IMR-90 (cell line): Measurements from ENCODE around the gene PAK4.

Experiments used
- BHLHE40 ChIP-seq: fragments of 150-350 bp; IDR thresholded peaks from 2 replicates; pipeline ENCODE4 v1.6.1; 2016; ENCODE audit warnings: mild to moderate bottlenecking, low read depth, low read length
- FOS ChIP-seq: fragments of 150-350 bp; IDR thresholded peaks from 2 replicates; pipeline ENCODE4 v1.6.1; 2016; ENCODE audit warnings: low read depth, low read length
- MAFK ChIP-seq: IDR thresholded peaks from 2 replicates; pipeline ENCODE4 v1.6.1; 2012; ENCODE audit warnings: low read depth, low read length, improper control_type of control experiment
- POLR2A ChIP-seq: IDR thresholded peaks from 2 replicates; pipeline ENCODE4 v1.6.1; 2012; ENCODE audit warnings: mild to moderate bottlenecking, low read depth, low read length
- SMC3 ChIP-seq: fragments of 150-350 bp; IDR thresholded peaks from 2 replicates; pipeline ENCODE4 v1.6.1; 2016; ENCODE audit warnings: low read depth, mild to moderate bottlenecking, antibody characterized with exemption, low read length, moderate library complexity
- TF ChIP-seq, protein P1 (sequence below): conservative IDR thresholded peaks from 2 replicates; pipeline ENCODE4 v1.5.1; 2012; ENCODE audit warnings: mild to moderate bottlenecking, low read depth, low read length, improper control_type of control experiment
- TF ChIP-seq, protein P2 (sequence below): fragments of 150-350 bp; IDR thresholded peaks from 2 replicates; pipeline ENCODE4 v1.6.1; 2017; ENCODE audit warnings: mild to moderate bottlenecking, antibody characterized with exemption, low read length, low read depth
- TF ChIP-seq, protein P3 (sequence below): fragments of 150-350 bp; IDR thresholded peaks from 2 replicates; pipeline ENCODE4 v1.6.1; 2016; ENCODE audit warnings: low read depth, mild to moderate bottlenecking, low read length, moderate library complexity, borderline replicate concordance

DNA sequence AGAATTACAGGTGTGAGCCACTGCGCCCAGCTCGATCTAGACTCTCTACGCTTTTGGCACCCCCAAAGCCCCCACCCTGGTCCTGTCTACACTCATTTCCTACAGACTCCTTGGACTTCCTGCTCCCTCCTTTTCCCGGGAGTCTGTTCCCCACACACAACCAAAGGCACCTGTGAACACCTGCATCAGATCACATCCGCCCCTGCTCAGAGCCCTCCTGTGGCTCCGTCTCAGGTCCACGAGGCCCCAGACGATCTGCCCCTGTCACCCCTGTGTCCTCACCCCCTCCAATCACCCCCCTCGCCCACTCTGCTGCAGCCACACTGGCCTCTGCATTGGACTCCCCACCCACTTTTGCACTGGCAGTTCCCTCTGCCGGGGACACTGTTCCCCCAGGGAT is 12.4 kb upstream of the PAK4 start:
- TF ChIP-seq, protein P1, sequence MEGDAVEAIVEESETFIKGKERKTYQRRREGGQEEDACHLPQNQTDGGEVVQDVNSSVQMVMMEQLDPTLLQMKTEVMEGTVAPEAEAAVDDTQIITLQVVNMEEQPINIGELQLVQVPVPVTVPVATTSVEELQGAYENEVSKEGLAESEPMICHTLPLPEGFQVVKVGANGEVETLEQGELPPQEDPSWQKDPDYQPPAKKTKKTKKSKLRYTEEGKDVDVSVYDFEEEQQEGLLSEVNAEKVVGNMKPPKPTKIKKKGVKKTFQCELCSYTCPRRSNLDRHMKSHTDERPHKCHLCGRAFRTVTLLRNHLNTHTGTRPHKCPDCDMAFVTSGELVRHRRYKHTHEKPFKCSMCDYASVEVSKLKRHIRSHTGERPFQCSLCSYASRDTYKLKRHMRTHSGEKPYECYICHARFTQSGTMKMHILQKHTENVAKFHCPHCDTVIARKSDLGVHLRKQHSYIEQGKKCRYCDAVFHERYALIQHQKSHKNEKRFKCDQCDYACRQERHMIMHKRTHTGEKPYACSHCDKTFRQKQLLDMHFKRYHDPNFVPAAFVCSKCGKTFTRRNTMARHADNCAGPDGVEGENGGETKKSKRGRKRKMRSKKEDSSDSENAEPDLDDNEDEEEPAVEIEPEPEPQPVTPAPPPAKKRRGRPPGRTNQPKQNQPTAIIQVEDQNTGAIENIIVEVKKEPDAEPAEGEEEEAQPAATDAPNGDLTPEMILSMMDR = no peak
- no peak for TF ChIP-seq SMC3
- no peak for TF ChIP-seq BHLHE40
- TF ChIP-seq, protein P2, sequence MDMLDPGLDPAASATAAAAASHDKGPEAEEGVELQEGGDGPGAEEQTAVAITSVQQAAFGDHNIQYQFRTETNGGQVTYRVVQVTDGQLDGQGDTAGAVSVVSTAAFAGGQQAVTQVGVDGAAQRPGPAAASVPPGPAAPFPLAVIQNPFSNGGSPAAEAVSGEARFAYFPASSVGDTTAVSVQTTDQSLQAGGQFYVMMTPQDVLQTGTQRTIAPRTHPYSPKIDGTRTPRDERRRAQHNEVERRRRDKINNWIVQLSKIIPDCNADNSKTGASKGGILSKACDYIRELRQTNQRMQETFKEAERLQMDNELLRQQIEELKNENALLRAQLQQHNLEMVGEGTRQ = no peak
- TF ChIP-seq POLR2A = no peak
- TF ChIP-seq, protein P3, sequence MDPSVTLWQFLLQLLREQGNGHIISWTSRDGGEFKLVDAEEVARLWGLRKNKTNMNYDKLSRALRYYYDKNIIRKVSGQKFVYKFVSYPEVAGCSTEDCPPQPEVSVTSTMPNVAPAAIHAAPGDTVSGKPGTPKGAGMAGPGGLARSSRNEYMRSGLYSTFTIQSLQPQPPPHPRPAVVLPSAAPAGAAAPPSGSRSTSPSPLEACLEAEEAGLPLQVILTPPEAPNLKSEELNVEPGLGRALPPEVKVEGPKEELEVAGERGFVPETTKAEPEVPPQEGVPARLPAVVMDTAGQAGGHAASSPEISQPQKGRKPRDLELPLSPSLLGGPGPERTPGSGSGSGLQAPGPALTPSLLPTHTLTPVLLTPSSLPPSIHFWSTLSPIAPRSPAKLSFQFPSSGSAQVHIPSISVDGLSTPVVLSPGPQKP = no peak
- no peak for TF ChIP-seq MAFK
- no peak for TF ChIP-seq FOS
